Tibial artery (tissue), 4 donors: ENCODE results near the gene TEAD1.
A peak's percentile ranks its signal among the peaks of the same experiment; 100 is the strongest.

Source experiments
- DNase-seq, 2 donors: peaks; one replicate each; pipeline ENCODE4 v3.0.0-alpha.2; 2019
- H3K27ac ChIP-seq, 2 donors: fragments of 200-600 bp; sonication (generic) in 1 of 2; 1 replicate in 1 of 2; 2 replicates in 1 of 2; pipeline ENCODE4 v1.5.1; 2018 to 2019; ENCODE audit warnings: mild to moderate bottlenecking in 1 of 2
- H3K27me3 ChIP-seq, 2 donors: fragments of 200-600 bp; sonication (generic) in 1 of 2; one replicate each; pipeline versions ENCODE4 v1.5.1 to v1.6.0; 2016 to 2019
- H3K36me3 ChIP-seq, 3 donors: fragments of 200-600 bp; sonication (generic) in 2 of 3; one replicate each; pipeline ENCODE4 v1.5.1; 2016 to 2019; ENCODE audit warnings: mild to moderate bottlenecking in 2 of 3
- H3K4me1 ChIP-seq, 4 donors: fragments of 200-600 bp; sonication (generic) in 2 of 4; 1 replicate in 3 of 4; 2 replicates in 1 of 4; pipeline ENCODE4 v1.5.1; 2016 to 2019
- H3K4me3 ChIP-seq, 2 donors: fragments of 200-600 bp; sonication (generic) in 1 of 2; 1 replicate in 1 of 2; 2 replicates in 1 of 2; pipeline ENCODE4 v1.5.1; 2018 to 2019; ENCODE audit warnings: mild to moderate bottlenecking in 2 of 2
- H3K9me3 ChIP-seq, 3 donors: fragments of 200-600 bp; sonication (generic) in 1 of 3; one replicate each; pipeline ENCODE4 v1.5.1; 2016 to 2019
- CTCF ChIP-seq, 2 experiments: fragments of 200-600 bp in 1 of 2; fragments of 450-650 bp in 1 of 2; IDR thresholded peaks; one replicate each; pipeline ENCODE4 v1.5.1; 2017 to 2019; ENCODE audit warnings: antibody characterized with exemption in 2 of 2, mild to moderate bottlenecking in 1 of 2, moderate library complexity in 1 of 2
- intact Hi-C: fragments of 100-400 bp; cut with DNase I; formaldehyde crosslinking; loops from one replicate; pipeline ENCODE4 v1.15.0; 2023; ENCODE audit warnings: low total_unique reads

The TEAD1 gene

GRCh38 chr11:12673924-12674570 lies at the start of gene TEAD1:
Gene TEAD1 (plus strand): TSS chr11:12674421.
- H3K4me3 ChIP-seq: peak within 1 kb of the TSS; percentile 70 to 79
- intact Hi-C loops: loop anchor here (2.0 to 10.0 kb wide), 3 partner anchors 121 to 342 kb away; no protein-coding TSS in a partner anchor
- DNase-seq: peak; percentile 89 to 98
- H3K36me3 ChIP-seq: no peaks in the 10 kb centered on the region
- H3K4me1 ChIP-seq: peaks cover 0 to 29% (median 13%) of the 10 kb centered on the region in 4 donors
- no peak for TF ChIP-seq CTCF (IDR thresholded peaks at IDR 0.05)
- H3K27me3 ChIP-seq: no peaks in the 10 kb centered on the region
- H3K27ac ChIP-seq: peak within 1 kb of the TSS; percentile 88 to 91
- H3K9me3 ChIP-seq: no peaks in the 10 kb centered on the region

GRCh38 chr11:12624595-12624994 lies 49.6 kb upstream of the TEAD1 start:
- intact Hi-C loops: no loop called here
- no peaks in the 10 kb centered on the region for H3K27me3 ChIP-seq
- no peak overlapping the region for H3K4me3 ChIP-seq
- H3K4me1 ChIP-seq: no peaks in the 10 kb centered on the region
- peaks cover 0 to 10% (median 0%) of the 10 kb centered on the region in 3 donors for H3K9me3 ChIP-seq
- H3K27ac ChIP-seq: no peak overlapping the region
- no peak for DNase-seq
- peaks cover 0 to 6% (median 0%) of the 10 kb centered on the region in 3 donors for H3K36me3 ChIP-seq
- no peak for TF ChIP-seq CTCF (IDR thresholded peaks at IDR 0.05)

GRCh38 chr11:12625438-12626071 lies 48.7 kb upstream of the TEAD1 start:
- H3K27ac ChIP-seq: no peak overlapping the region
- no peak for DNase-seq
- H3K9me3 ChIP-seq: peaks cover 0 to 10% (median 0%) of the 10 kb centered on the region in 3 donors

GRCh38 chr11:12626616-12627015 lies 47.6 kb upstream of the TEAD1 start:
- DNase-seq: no peak
- Histone ChIP-seq H3K4me1 (no peaks in the 10 kb centered on the region), H3K9me3 (peaks cover 0 to 10% (median 0%) of the 10 kb centered on the region in 3 donors), H3K27me3 (no peaks in the 10 kb centered on the region), H3K36me3 (peaks cover 0 to 6% (median 0%) of the 10 kb centered on the region in 3 donors), H3K27ac (no peak overlapping the region), H3K4me3 (no peak overlapping the region)
- TF ChIP-seq CTCF (IDR thresholded peaks at IDR 0.05): no peak
- intact Hi-C loops: no loop called here

More at GRCh38 chr11:12625438-12626071, 48.7 kb upstream of the TEAD1 start:
- H3K36me3 ChIP-seq: peaks cover 0 to 6% (median 0%) of the 10 kb centered on the region in 3 donors
- H3K4me3 ChIP-seq: no peak overlapping the region
- no peaks in the 10 kb centered on the region for H3K4me1 ChIP-seq
- TF ChIP-seq CTCF (IDR thresholded peaks at IDR 0.05): no peak
- intact Hi-C loops: no loop called here
- H3K27me3 ChIP-seq: no peaks in the 10 kb centered on the region

GRCh38 chr11:12628314-12628713 lies 45.9 kb upstream of the TEAD1 start:
- DNase-seq: no peak
- Histone ChIP-seq H3K4me3 (no peak overlapping the region), H3K27me3 (no peaks in the 10 kb centered on the region), H3K4me1 (no peaks in the 10 kb centered on the region), H3K9me3 (peaks cover 0 to 9% (median 0%) of the 10 kb centered on the region in 3 donors), H3K36me3 (peaks cover 0 to 6% (median 0%) of the 10 kb centered on the region in 3 donors), H3K27ac (no peak overlapping the region)
- TF ChIP-seq CTCF (IDR thresholded peaks at IDR 0.05): no peak
- intact Hi-C loops: no loop called here
